Activated naive CD4-positive, alpha-beta T cell treated with anti-CD3 and anti-CD28 coated beads, Interleukin-2, amount 10 ng/mL, durations not matched to agents 7 days and 5 days (primary cell): ENCODE data around the gene SLC6A20.

Experiments used
- CTCF ChIA-PET: fragments of 350-600 bp; sonication (Branson Sonifier 250); formaldehyde crosslinking; loops from one replicate; lab custom pipeline; 2021; ENCODE audit warnings: antibody characterized with exemption; lab: Charles Lee
- DNase-seq: peaks from one replicate; pipeline ENCODE4 v3.0.0-alpha.2; 2020
- H3K27ac Mint-ChIP-seq: one replicate; pipeline ENCODE4 v1.8.0; 2021; ENCODE audit warnings: mild to moderate bottlenecking, moderate library complexity, mixed read lengths
- H3K27me3 Mint-ChIP-seq: one replicate; pipeline ENCODE4 v1.8.0; 2021; ENCODE audit warnings: mild to moderate bottlenecking, mixed read lengths
- H3K36me3 Mint-ChIP-seq: one replicate; pipeline ENCODE4 v1.8.0; 2021; ENCODE audit warnings: mixed read lengths
- H3K4me1 Mint-ChIP-seq: one replicate; pipeline ENCODE4 v1.8.0; 2021; ENCODE audit warnings: mixed read lengths
- H3K4me3 Mint-ChIP-seq: one replicate; pipeline ENCODE4 v1.8.0; 2021; ENCODE audit warnings: mild to moderate bottlenecking, moderate library complexity, mixed read lengths
- H3K9me3 Mint-ChIP-seq: one replicate; pipeline ENCODE4 v1.8.0; 2021; ENCODE audit warnings: mixed read lengths

The SLC6A20 gene

DNA sequence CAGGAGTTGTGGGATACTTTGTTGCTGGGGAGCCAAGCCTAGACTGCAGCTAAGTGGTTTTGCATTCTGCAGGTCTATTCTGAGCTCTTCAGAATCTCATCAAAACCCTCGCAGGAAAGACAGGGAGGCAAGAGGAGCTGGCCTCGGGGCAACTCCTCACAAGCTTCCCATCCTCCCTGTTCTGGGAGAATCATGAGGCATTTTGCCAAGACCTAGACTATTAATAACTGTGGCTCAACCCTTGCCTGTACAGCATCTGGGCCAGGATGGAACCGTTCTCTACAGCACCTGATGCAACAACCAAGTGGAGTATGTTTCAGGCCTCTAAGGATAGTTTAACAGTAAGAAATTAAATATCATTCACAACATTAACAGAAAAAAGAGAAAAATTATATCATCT is 20.2 kb upstream of the SLC6A20 start:
- Mint-ChIP-seq H3K27me3 (peaks cover 10% of the 10 kb centered on the region), H3K36me3 (peaks cover 2% of the 10 kb centered on the region), H3K4me3 (no peak overlapping the region), H3K9me3 (peaks cover 4% of the 10 kb centered on the region), H3K4me1 (no peaks in the 10 kb centered on the region), H3K27ac (no peak overlapping the region)
- DNase-seq, result no peak
- CTCF ChIA-PET, result interaction anchor here (1.1 kb wide), 1 partner anchor 122 kb away, joined by 3 read pairs; no protein-coding TSS in a partner anchor

DNA sequence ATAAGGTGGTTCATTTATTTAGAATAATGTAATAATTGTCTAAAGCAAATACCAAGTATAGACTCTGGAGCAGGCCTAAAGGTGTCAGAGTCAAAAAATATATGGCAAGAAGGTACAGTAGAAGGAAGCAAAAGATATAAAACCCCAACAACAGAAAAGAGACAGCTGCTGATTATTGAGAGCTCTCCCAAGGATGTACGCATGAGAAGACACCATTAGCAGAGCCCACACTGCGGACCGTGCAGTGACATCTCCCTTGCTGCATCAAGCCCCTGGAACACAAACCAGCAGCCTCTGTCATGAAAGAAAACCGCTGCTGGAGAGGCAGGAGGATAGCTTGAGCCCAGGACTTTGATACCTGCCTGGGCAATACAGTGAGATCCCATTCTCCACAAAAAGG is 18.0 kb upstream of the SLC6A20 start:
- Mint-ChIP-seq H3K36me3 (peaks cover 2% of the 10 kb centered on the region), H3K27ac (no peak overlapping the region), H3K4me1 (no peaks in the 10 kb centered on the region), H3K9me3 (peaks cover 4% of the 10 kb centered on the region), H3K27me3 (peaks cover 20% of the 10 kb centered on the region), H3K4me3 (no peak overlapping the region)
- no peak for DNase-seq
- CTCF ChIA-PET, result no interaction called here

DNA sequence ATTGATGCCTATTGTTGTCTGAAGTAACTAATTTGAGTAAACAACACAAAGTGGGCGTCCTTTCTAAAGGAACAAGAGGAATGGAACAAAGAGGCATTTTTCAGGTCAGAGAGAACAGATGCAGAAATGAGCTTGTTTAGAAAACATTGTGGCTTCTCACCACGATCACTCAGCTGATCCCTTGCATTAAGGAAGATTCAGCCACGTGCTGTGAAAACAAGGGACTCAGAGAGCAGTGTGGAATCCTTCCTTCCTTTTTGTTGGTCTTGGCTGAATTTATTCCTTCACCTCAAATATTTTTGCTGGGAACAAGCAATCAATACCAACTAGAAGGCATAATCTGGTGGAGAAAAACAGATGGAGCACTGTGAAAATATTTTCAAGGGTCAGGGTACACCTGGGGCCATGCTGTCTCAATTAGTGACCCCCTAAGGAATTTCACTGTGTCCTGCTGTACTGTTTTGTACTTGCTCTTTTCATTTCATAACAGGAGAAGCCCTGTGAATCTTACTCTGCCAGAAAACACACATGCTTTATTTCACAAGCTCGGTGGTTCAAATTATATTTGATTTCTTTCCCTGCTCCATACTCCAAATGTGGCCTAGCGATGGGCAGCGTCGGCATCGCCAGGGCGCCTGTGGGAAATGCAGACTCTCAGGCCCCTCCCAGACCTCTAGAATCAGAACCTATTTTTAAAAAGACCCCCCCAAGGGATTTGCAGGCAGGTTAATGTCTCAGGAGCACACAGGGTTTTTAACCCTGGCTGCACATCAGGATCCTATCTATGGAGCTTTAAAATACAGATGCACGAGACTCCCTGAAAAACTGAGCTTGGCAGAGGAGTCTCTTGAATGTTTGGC is 11.6 kb upstream of the SLC6A20 start:
- H3K4me3 Mint-ChIP-seq, result no peak overlapping the region

DNA sequence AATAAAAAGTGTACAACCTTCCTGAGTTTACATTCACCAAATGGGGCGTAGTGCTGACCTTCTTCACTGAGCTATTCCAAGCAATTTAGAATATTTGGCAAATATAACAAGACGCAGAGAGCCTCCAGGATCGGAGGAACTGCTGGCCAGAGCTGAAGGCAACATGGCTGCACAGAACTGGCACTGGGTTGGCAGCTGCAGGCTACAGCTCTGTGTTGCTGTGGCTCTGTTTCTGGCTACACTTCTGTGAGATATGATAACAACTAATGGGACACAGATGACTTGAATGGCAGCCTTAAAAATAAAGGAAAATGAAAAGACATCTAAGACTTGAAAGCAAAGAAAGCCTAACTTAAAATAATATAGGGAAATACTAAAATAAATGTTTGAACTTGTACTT is 10.8 kb upstream of the SLC6A20 start:
- Mint-ChIP-seq H3K36me3 (no peaks in the 10 kb centered on the region), H3K27me3 (peaks cover 31% of the 10 kb centered on the region), H3K27ac (no peak overlapping the region), H3K9me3 (no peaks in the 10 kb centered on the region), H3K4me3 (no peak overlapping the region), H3K4me1 (peaks cover 5% of the 10 kb centered on the region)
- CTCF ChIA-PET, result interaction anchor here (0.9 kb wide), 1 partner anchor 122 kb away, joined by 3 read pairs; no protein-coding TSS in a partner anchor
- no peak for DNase-seq

More for the DNA sequence above, 11.6 kb upstream of the SLC6A20 start:
- Mint-ChIP-seq H3K27ac (no peak overlapping the region), H3K9me3 (no peaks in the 10 kb centered on the region), H3K27me3 (peaks cover 30% of the 10 kb centered on the region), H3K4me1 (peaks cover 5% of the 10 kb centered on the region), H3K36me3 (no peaks in the 10 kb centered on the region)
- DNase-seq, result no peak
- CTCF ChIA-PET, result interaction anchor here (0.9 kb wide), 1 partner anchor 121 kb away, joined by 3 read pairs; no protein-coding TSS in a partner anchor

DNA sequence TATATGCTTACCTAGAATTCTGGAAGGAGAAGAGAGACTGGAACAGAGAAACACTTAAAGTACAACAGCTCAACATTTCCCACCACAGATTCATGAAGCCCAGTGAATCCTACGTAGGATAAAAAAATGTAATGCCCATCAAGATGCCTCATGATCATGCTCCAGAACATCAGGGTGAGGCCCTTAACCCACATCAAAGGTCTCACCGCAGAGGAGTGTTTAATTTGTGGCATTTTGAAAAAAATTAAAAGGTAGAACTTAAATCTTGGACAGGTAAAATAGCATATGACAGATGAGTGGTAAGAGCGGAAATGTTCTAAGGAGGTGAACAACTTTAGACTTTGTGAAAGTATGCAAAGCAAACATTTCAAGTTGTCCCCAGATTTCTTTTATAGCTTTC is 9.7 kb upstream of the SLC6A20 start:
- H3K27me3 Mint-ChIP-seq, result peaks cover 38% of the 10 kb centered on the region
- DNase-seq, result no peak
- no peaks in the 10 kb centered on the region for H3K9me3 Mint-ChIP-seq
- no peak overlapping the region for H3K27ac Mint-ChIP-seq
- no peaks in the 10 kb centered on the region for H3K36me3 Mint-ChIP-seq
- H3K4me3 Mint-ChIP-seq, result no peak overlapping the region
- CTCF ChIA-PET, result no interaction called here
- peaks cover 5% of the 10 kb centered on the region for H3K4me1 Mint-ChIP-seq

DNA sequence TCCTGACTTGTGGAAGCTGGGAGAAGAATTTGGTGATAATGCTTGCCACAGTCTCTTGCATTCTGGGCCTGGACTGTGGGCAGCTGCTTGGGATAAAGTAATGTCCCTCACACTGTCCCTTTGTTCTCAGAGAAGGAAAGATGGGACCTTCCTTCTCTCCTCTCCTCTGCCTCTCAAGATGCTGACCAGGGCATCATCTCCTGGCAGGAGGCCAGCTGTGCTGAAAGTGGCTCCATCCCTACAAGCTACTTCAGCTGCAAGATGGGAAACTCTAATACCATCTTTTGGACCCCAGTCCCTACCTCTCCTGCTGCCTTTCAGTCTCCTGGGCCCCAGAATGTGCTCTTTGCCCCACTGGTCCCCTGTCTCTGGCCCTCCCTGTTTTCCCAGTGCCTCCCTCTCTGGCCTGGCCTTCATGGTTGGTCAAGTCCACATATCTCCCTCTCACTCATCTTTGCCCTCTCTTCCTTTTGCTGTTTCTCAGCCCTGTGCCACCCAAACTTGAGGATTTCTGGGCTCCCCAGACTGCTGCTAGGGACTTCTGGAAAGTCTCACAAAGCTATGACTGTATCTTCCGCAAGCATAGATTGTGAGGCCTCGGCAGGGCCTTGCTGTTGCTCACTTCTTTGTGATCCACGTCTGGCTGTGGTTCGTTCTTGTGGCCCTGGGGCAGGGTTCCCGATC is 7.1 kb upstream of the SLC6A20 start:
- Mint-ChIP-seq H3K36me3 (no peaks in the 10 kb centered on the region), H3K4me1 (peaks cover 5% of the 10 kb centered on the region), H3K4me3 (no peak overlapping the region), H3K9me3 (no peaks in the 10 kb centered on the region), H3K27ac (no peak overlapping the region), H3K27me3 (peaks cover 52% of the 10 kb centered on the region)
- DNase-seq, result no peak
- CTCF ChIA-PET, result no interaction called here

DNA sequence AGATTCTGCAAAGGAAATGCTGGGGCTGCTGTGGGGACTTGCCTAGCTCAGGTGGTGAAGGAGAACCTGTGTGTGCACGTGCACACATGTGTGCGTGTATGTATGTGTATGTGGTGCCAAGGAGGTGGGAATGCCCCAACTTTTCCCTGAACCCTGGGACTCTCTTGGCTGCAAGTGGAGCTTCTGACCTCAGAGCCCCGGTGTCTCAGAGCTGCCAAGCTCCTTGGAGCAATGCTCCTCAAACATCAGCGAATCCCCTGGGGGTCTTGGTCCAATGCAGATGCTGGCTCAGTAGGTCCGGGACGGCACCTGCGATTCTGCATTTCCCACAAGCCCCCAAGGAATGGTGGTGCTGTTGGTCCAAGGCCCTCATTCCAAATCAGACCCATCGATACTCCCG is 5.8 kb upstream of the SLC6A20 start:
- CTCF ChIA-PET, result no interaction called here
- peaks cover 59% of the 10 kb centered on the region for H3K27me3 Mint-ChIP-seq
- H3K27ac Mint-ChIP-seq, result no peak overlapping the region
- no peaks in the 10 kb centered on the region for H3K9me3 Mint-ChIP-seq
- H3K36me3 Mint-ChIP-seq, result no peaks in the 10 kb centered on the region
- peaks cover 5% of the 10 kb centered on the region for H3K4me1 Mint-ChIP-seq
- no peak for DNase-seq
- no peak overlapping the region for H3K4me3 Mint-ChIP-seq

DNA sequence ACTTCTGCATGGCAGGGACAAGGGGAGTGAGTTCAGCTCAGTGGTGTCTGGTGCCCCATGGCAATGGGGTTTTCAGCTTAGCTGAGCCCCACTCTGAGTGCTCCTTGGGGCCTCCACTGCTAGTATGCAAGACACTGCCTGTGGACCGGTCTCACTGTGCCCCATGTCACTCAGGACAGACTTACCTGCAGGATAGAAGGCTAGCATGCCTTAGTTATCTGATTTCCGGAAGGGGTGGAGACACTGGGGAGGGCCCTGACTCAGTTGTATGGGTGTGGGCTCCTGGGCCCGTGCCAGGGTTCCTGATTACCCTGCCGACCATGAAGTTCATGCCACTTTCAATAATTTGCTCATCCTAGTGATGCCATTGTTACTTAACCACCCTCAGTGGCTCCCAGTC is 4.3 kb upstream of the SLC6A20 start:
- H3K9me3 Mint-ChIP-seq, result no peaks in the 10 kb centered on the region
- H3K27ac Mint-ChIP-seq, result no peak overlapping the region
- H3K4me1 Mint-ChIP-seq, result peaks cover 6% of the 10 kb centered on the region
- CTCF ChIA-PET, result no interaction called here
- no peak for DNase-seq
- H3K27me3 Mint-ChIP-seq, result peaks cover 75% of the 10 kb centered on the region
- H3K4me3 Mint-ChIP-seq, result no peak overlapping the region
- no peaks in the 10 kb centered on the region for H3K36me3 Mint-ChIP-seq

DNA sequence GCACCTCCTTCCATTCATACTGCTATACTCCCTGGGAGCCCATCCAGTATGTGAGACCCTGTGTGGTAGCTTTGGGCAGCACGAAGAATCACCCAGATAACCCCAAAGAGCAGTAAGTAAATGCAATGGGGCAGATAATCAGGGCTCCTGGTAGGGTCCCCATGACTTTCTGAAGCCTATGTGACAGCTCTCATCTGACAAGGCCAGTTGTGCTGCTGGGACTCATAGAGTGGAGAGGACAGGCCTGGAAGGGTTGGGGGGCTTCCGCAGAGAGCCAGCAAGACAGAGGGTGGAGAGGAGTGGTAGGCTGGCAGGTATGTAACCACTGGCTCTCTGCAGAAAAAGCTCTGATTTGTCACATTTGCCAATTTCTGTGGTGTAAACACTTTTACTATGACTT is 3.2 kb upstream of the SLC6A20 start:
- CTCF ChIA-PET, result no interaction called here
- no peak for DNase-seq
- H3K4me3 Mint-ChIP-seq, result no peak overlapping the region
- peaks cover 1% of the 10 kb centered on the region for H3K36me3 Mint-ChIP-seq
- no peak overlapping the region for H3K27ac Mint-ChIP-seq
- no peaks in the 10 kb centered on the region for H3K9me3 Mint-ChIP-seq
- H3K27me3 Mint-ChIP-seq, result peaks cover 85% of the 10 kb centered on the region
- peaks cover 10% of the 10 kb centered on the region for H3K4me1 Mint-ChIP-seq

DNA sequence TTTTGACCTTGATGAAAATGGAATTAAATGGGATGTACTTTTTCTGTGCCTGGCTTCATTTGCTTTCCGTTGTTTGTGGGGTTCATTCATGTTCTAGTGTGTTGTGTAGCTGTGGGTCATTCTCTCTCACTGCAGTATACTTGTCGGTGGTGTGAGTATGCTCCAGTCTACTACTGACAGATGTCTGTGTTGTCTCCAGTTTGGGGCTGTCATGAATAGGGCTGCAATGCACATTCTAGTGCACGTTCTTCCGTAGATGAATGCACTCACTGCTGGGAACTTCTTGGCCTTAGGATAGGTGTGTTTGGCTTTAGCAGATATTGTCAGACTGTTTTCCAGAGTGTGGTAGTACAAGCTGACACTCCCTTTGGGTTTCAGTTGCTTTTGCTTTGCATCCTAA is 1.7 kb upstream of the SLC6A20 start:
- H3K27ac Mint-ChIP-seq, result no peak overlapping the region
- no peak overlapping the region for H3K4me3 Mint-ChIP-seq
- peaks cover 10% of the 10 kb centered on the region for H3K4me1 Mint-ChIP-seq
- CTCF ChIA-PET, result no interaction called here
- H3K27me3 Mint-ChIP-seq, result peaks cover 89% of the 10 kb centered on the region
- H3K9me3 Mint-ChIP-seq, result no peaks in the 10 kb centered on the region
- DNase-seq, result no peak
- peaks cover 1% of the 10 kb centered on the region for H3K36me3 Mint-ChIP-seq

DNA sequence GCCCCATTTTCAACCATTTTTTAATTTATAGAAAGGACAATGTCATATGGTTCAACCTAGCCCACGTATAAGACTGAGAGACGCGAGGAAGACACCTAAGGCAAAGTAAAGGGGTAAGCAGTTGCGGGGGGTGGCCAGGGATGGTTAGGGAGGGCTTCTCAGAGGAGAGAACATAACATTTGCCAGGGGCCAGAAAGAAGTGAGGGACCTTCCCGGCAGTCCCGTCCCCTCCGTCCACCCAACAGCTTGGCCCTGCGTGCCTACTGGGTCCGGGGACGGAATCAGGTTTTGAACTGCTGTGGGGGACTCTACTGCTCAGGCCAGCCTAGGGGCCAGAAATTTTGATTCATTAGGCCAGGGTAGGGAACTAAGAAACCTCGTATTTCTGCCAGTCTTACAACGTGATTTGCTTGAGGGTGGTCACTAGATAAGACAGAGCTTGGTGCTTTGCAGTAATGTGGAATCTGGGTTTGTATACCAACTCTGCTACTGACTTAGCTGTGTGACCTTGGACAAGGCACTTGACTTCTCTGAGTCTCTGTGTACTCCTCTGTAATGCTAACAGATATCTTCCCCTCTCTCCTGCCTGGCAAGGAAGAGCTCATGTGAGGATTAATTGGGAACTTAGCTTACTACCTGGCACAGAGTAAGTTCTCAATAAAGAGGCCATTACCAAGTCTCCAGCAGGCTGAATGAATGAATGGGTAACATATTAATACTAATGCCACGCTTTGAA is 734 bp upstream of the SLC6A20 start:
- Mint-ChIP-seq H3K4me3 (peak overlapping the region; percentile 25), H3K27me3 (peaks cover 97% of the 10 kb centered on the region), H3K9me3 (no peaks in the 10 kb centered on the region), H3K36me3 (peaks cover 1% of the 10 kb centered on the region), H3K27ac (no peak overlapping the region), H3K4me1 (peaks cover 10% of the 10 kb centered on the region)
- DNase-seq, result no peak
- CTCF ChIA-PET, result no interaction called here

DNA sequence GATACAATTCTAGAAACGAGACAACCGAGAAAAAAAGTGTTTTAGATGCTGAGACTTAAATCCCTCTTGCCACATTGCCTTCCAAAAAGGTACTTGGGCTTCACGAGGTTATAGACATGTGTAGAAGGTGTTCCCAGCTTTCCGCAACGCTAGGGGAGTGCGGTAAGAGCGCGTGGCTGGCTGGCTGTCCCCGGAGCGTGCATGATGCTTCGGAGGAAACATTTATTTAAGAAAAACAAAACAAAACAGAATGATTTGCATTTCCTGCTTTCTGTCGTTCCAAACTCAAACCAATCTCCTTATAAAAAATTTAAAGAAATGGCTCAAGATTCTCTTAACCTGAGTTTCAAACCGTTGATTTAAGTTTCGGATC is 841 bp downstream of the SLC6A20 start:
- Mint-ChIP-seq H3K27me3 (peaks cover 97% of the 10 kb centered on the region), H3K4me3 (peak overlapping the region; percentile 53), H3K27ac (no peak overlapping the region)

DNA sequence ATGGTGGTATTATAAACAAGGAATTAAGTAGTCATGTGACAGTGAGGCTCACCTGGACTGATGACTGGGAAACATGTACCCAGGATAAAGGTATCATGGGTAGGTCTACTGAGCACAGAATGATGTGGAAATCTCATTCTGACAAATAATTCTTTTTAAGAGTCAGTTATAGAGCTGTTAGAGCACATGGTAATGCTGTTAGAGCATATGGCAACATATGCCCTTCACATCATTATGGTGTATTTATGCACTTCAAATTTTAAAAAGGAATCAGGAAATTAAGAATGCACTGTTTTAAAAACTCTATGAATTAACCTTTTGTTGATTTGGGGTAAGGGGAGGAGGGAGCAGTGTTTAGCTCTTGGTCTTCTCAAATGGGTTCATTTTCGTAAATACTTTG is 1.7 kb downstream of the SLC6A20 start:
- H3K9me3 Mint-ChIP-seq, result peaks cover 4% of the 10 kb centered on the region
- peaks cover 97% of the 10 kb centered on the region for H3K27me3 Mint-ChIP-seq
- peaks cover 3% of the 10 kb centered on the region for H3K36me3 Mint-ChIP-seq
- CTCF ChIA-PET, result no interaction called here
- no peak overlapping the region for H3K4me3 Mint-ChIP-seq
- DNase-seq, result no peak
- no peak overlapping the region for H3K27ac Mint-ChIP-seq
- peaks cover 10% of the 10 kb centered on the region for H3K4me1 Mint-ChIP-seq

More for the DNA sequence above, 841 bp downstream of the SLC6A20 start:
- CTCF ChIA-PET, result no interaction called here
- DNase-seq, result no peak
- no peaks in the 10 kb centered on the region for H3K9me3 Mint-ChIP-seq
- H3K36me3 Mint-ChIP-seq, result peaks cover 1% of the 10 kb centered on the region
- H3K4me1 Mint-ChIP-seq, result peaks cover 10% of the 10 kb centered on the region

DNA sequence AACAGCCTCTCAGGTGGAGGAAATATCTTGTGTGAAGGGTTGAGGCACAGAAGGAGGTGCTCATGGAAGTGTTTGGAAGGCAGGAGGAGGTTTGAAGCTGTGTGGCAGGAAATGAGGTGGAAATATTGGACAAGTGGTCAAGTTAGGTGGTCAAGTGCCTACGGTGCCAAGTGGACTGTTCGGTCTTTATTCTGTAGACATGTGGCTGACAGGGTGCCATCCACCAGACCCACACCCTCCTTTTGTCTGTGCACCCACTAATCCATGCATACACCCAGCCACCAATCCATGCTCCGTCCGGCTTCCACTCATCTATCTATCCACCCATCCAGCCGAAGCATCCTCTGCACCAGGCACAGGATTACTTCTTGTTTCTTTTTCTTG is 2.2 kb downstream of the SLC6A20 start:
- Mint-ChIP-seq H3K9me3 (peaks cover 4% of the 10 kb centered on the region), H3K27me3 (peaks cover 93% of the 10 kb centered on the region)
- CTCF ChIA-PET, result no interaction called here

More for the DNA sequence above, 2.2 kb downstream of the SLC6A20 start:
- Mint-ChIP-seq H3K4me3 (no peak overlapping the region), H3K4me1 (peaks cover 10% of the 10 kb centered on the region), H3K36me3 (peaks cover 3% of the 10 kb centered on the region), H3K27ac (no peak overlapping the region)
- no peak for DNase-seq
